Measurements from ENCODE around the gene CDK6.

DNA sequence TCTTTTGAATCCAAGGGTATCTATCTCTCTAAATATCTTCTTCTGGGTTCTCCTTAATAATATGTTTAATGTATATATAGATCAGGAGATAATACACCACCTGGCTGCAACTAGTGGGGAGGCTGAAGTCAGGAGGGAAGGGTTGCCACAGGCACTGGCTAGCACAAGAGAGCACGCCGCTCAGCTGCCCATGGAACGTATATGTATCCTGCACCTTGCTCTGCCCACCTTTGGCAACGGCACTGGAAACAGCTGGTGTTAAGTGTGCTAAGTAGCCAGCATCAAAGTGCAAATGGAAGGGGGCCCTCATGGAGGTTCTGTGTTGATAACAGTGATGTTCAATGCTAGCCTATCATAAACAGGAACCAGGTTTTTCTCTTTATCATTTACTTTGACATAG, 196.4 kb downstream of the CDK6 start:
- TF ChIP-seq, protein P1, sequence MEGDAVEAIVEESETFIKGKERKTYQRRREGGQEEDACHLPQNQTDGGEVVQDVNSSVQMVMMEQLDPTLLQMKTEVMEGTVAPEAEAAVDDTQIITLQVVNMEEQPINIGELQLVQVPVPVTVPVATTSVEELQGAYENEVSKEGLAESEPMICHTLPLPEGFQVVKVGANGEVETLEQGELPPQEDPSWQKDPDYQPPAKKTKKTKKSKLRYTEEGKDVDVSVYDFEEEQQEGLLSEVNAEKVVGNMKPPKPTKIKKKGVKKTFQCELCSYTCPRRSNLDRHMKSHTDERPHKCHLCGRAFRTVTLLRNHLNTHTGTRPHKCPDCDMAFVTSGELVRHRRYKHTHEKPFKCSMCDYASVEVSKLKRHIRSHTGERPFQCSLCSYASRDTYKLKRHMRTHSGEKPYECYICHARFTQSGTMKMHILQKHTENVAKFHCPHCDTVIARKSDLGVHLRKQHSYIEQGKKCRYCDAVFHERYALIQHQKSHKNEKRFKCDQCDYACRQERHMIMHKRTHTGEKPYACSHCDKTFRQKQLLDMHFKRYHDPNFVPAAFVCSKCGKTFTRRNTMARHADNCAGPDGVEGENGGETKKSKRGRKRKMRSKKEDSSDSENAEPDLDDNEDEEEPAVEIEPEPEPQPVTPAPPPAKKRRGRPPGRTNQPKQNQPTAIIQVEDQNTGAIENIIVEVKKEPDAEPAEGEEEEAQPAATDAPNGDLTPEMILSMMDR (optimal IDR thresholded peaks at IDR 0.05 in 1 of 3, IDR thresholded peaks at IDR 0.05 in 1 of 3, conservative IDR thresholded peaks at IDR 0.05 in 1 of 3; ENCODE audit: extremely low read depth in 1 of 3, insufficient read depth in 2 of 3, low read length in 3 of 3): no peak
- no peak for TF ChIP-seq EZH2 (IDR thresholded peaks at IDR 0.05; ENCODE audit: low read length)

Data from keratinocyte (primary cell).